Esophagus (tissue), 2 donors: ENCODE measurements around the gene HTRA3. TPM values are rescaled to one million over a fixed set of nuclear protein-coding genes. Genes with fewer than 3 reads are reported as not detected.

Experiments used
- H3K27ac ChIP-seq, 2 donors: one replicate each; pipeline ENCODE4 v1.5.1; 2013; ENCODE audit warnings: low read depth in 2 of 2, mild to moderate bottlenecking in 2 of 2, inconsistent platforms in 1 of 2, low read length in 1 of 2, moderate library complexity in 1 of 2
- H3K27me3 ChIP-seq, 2 donors: one replicate each; pipeline ENCODE4 v1.6.1; 2013; ENCODE audit warnings: low read length in 2 of 2, control low read depth in 1 of 2, mild to moderate bottlenecking in 1 of 2; ENCODE audit not compliant: insufficient read depth in 2 of 2, control insufficient read depth in 1 of 2
- H3K36me3 ChIP-seq, 2 donors: one replicate each; pipeline ENCODE4 v1.6.1; 2013; ENCODE audit warnings: low read length in 1 of 2; ENCODE audit not compliant: control insufficient read depth in 2 of 2, insufficient read depth in 2 of 2
- H3K4me1 ChIP-seq, 2 donors: one replicate each; pipeline ENCODE4 v1.6.1; 2013; ENCODE audit warnings: low read length in 1 of 2; ENCODE audit not compliant: control insufficient read depth in 2 of 2, insufficient read depth in 2 of 2
- H3K4me3 ChIP-seq, 2 donors: one replicate each; pipeline ENCODE4 v1.5.1; 2013; ENCODE audit warnings: low read length in 2 of 2, mild to moderate bottlenecking in 2 of 2, low read depth in 1 of 2, moderate library complexity in 1 of 2
- H3K9me3 ChIP-seq, 2 donors: one replicate each; pipeline ENCODE4 v1.6.1; 2013; ENCODE audit warnings: mild to moderate bottlenecking in 2 of 2, low read depth in 1 of 2, low read length in 1 of 2, moderate library complexity in 1 of 2; ENCODE audit not compliant: control insufficient read depth in 2 of 2, insufficient read depth in 1 of 2
- WGBS, 2 donors: extraction: QIAGEN DNeasy Blood & Tissue Kit; methylation state at CpG; one replicate each; pipeline ENCODE4 v1.1.7; 2013; 5-methylcytosine and 5-hydroxymethylcytosine counted together
- polyA plus RNA-seq, 2 donors: library from polyadenylated mRNA; stranded (reverse); fragments of 200-250 nt; gene quantifications; one replicate each; pipeline ENCODE4 v1.2.3, GENCODE V29; 2013
- donor health status: healthy with polysubstance abuse.
- donor health status: Bipolar disorder and iron deficiency.

Gene HTRA3
- polyA plus RNA-seq, 2 donors: 1.4 to 3.4 TPM

DNA sequence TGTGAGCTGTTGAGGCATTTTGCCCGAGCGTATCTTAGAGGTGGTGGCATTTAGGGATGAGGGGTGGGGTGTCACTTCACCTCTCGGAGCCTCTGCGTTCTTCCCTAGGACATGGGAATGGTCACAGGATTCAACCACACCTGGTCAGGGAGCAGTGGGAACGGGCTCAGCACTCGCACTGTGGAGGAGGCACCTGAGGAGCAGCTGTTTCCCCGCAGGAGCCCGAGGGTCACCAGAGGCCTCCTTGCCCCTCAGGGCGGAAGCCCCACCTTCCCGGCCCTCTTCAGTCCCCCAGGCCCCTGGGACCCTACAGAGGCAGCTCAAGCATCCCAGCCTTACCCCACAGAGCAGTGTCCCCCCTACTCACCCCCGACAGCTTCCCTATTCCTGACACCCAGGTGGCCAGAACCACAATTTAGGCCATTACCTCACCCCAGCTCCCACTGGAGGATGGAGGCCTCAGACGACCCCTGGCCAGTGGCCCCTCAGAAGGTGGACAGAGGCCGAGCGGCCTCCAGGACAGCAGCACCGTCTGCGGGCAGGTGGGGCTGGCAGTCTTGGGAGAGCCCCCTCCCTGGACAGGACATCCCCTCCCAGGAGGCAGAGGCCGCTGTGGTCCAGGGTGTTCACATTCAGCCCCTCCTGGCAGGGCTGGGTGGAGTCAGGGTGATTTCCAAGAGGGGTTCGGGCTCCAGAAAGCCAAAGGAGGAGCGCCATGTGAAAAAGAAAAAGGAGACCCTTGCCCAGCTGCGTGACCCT lies 4.2 kb upstream of the HTRA3 start:
- 76 to 80% methylated on average over 20 of the region's 20 CpGs for whole genome bisulfite sequencing, 2 donors
- Histone ChIP-seq H3K4me1 (peaks cover 5 to 8% of the 10 kb centered on the region in 2 donors), H3K36me3 (no peaks in the 10 kb centered on the region), H3K27me3 (no peaks in the 10 kb centered on the region), H3K27ac (no peak overlapping the region), H3K9me3 (no peaks in the 10 kb centered on the region), H3K4me3 (no peak overlapping the region)

GRCh38 chr4:8266088-8266487 lies 3.5 kb upstream of the HTRA3 start:
- no peak overlapping the region for H3K27ac ChIP-seq
- no peak overlapping the region for H3K4me3 ChIP-seq
- H3K4me1 ChIP-seq: peaks cover 3 to 5% of the 10 kb centered on the region in 2 donors
- 77 to 89% methylated on average over 6 of the region's 6 CpGs for WGBS, 2 donors
- H3K36me3 ChIP-seq: no peaks in the 10 kb centered on the region
- peaks cover 0 to 3% of the 10 kb centered on the region in 2 donors for H3K27me3 ChIP-seq
- no peaks in the 10 kb centered on the region for H3K9me3 ChIP-seq

- Histone ChIP-seq H3K9me3 (no peaks in the 10 kb centered on the region), H3K27me3 (peaks cover 0 to 3% of the 10 kb centered on the region in 2 donors), H3K27ac (no peak overlapping the region), H3K4me3 (no peak overlapping the region), H3K4me1 (peaks cover 3 to 5% of the 10 kb centered on the region in 2 donors), H3K36me3 (no peaks in the 10 kb centered on the region)
- 70 to 81% methylated on average over 8 of the region's 8 CpGs for WGBS, 2 donors
Measured at GRCh38 chr4:8266508-8266907, 3.0 kb upstream of the HTRA3 start.

DNA sequence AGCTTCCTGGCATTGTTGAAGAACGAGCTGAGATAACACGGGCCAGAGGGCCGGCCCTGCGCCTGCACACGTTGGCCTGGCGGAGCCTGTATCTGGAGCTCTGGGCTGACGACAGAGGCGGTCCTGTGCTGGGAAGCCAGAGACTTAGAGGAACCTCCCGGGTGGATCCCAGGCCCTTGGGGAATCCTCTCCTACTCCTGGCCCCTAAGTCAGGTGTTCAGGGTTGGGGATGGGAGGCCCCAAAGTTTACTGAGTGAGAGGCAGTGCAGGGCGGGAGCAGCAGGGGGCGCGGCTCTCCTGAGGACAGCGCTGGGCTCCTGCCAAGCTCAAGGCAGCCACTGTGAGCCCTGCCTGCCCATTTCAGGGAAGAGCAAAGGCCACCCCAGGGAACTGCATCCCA lies 2.5 kb upstream of the HTRA3 start:
- peaks cover 4 to 5% of the 10 kb centered on the region in 2 donors for H3K4me1 ChIP-seq
- no peaks in the 10 kb centered on the region for H3K36me3 ChIP-seq
- peaks cover 0 to 3% of the 10 kb centered on the region in 2 donors for H3K27me3 ChIP-seq
- H3K27ac ChIP-seq: peak overlapping the region in 1 of 2 donors; percentile 17
- WGBS, 2 donors: 15 to 38% methylated on average over 13 of the region's 13 CpGs
- no peaks in the 10 kb centered on the region for H3K9me3 ChIP-seq
- H3K4me3 ChIP-seq: no peak overlapping the region

DNA sequence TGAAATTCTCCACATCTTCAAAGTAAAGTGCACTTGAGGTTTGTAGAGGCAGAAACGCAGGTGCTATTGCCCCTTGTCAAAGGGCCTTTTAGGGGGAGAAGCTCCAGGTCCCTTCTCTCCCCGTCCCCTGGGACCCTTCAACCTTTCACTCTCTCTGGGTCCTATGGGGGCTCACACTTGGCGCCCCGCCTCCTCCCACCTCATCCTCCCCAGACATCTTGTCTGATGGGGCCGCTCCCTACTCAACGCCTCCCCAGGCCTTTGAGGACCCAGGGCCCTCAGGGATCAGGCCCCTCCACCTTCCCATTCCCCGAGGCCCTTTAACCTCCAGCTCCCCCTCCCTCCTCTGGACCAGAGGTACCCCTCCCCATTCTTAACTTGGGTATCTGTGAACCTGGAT lies 1.3 kb upstream of the HTRA3 start:
- Histone ChIP-seq H3K27me3 (peaks cover 0 to 3% of the 10 kb centered on the region in 2 donors), H3K27ac (no peak overlapping the region), H3K4me3 (no peak overlapping the region), H3K36me3 (no peaks in the 10 kb centered on the region), H3K4me1 (peaks cover 5 to 10% of the 10 kb centered on the region in 2 donors), H3K9me3 (no peaks in the 10 kb centered on the region)
- 93 to 95% methylated on average over 7 of the region's 7 CpGs for WGBS, 2 donors

GRCh38 chr4:8268901-8269534 lies 536 bp upstream of the HTRA3 start:
- H3K9me3 ChIP-seq: no peaks in the 10 kb centered on the region
- H3K4me1 ChIP-seq: peaks cover 5 to 10% of the 10 kb centered on the region in 2 donors
- H3K27ac ChIP-seq: peak overlapping the region in 1 of 2 donors; percentile 31
- peaks cover 0 to 3% of the 10 kb centered on the region in 2 donors for H3K27me3 ChIP-seq
- H3K36me3 ChIP-seq: no peaks in the 10 kb centered on the region
- WGBS, 2 donors: 81 to 83% methylated on average over 25 of the region's 25 CpGs
- no peak overlapping the region for H3K4me3 ChIP-seq

GRCh38 chr4:8270418-8270771 lies 841 bp downstream of the HTRA3 start:
- Histone ChIP-seq H3K36me3 (no peaks in the 10 kb centered on the region), H3K27ac (no peak overlapping the region), H3K4me3 (peak overlapping the region in 1 of 2 donors; percentile 38), H3K9me3 (no peaks in the 10 kb centered on the region), H3K4me1 (peaks cover 7 to 12% of the 10 kb centered on the region in 2 donors), H3K27me3 (peaks cover 0 to 3% of the 10 kb centered on the region in 2 donors)
- WGBS, 2 donors: 45 to 49% methylated on average over 9 to 11 of the region's 11 CpGs

DNA sequence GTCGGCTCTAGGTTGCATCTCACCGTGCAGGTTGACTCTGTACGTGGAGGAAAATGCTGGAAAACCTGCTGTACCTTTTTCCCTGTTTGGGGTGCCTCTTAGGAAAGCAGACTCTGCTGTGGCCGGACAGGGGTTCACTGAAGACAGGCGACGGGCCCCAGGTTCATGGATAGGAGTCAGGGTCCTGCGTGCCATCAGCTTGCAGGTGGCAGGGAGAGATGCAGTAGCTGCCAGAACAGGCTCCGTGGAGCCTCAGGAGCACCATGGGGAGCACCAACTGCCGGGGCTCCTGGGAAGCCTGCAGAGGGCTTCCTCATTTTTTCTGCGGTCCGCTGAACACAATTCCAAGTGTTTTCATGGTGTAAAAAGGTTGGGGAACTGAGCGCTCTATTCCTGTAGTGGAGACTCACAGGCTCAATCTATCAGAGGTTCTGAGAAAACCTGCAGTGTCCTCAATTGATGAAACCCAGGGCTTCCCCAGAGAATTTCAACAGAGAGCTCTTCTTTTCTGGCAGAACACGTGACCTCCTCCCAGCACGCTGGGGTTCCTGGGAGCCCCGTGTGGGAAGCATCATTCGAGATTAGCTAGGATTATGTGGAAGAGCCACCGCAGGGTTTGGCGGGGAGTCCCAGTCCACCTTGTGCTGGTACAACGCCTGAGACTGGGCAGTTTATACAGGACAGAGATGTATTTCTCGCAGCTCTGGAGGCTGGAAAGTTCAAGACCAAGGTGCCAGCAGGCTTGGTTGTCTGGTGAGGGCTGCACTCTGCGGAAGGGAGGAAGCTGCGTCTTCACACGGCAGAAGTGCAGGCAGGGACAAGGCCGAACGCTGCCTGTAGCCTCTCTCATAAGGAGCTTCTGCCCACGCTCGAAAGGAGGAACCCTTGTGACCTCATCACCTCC lies 1.6 kb downstream of the HTRA3 start:
- peaks cover 0 to 3% of the 10 kb centered on the region in 2 donors for H3K27me3 ChIP-seq
- 75 to 80% methylated on average over 27 of the region's 27 CpGs for WGBS, 2 donors
- no peak overlapping the region for H3K4me3 ChIP-seq
- no peaks in the 10 kb centered on the region for H3K36me3 ChIP-seq
- no peaks in the 10 kb centered on the region for H3K9me3 ChIP-seq
- peaks cover 7 to 18% of the 10 kb centered on the region in 2 donors for H3K4me1 ChIP-seq
- H3K27ac ChIP-seq: no peak overlapping the region

DNA sequence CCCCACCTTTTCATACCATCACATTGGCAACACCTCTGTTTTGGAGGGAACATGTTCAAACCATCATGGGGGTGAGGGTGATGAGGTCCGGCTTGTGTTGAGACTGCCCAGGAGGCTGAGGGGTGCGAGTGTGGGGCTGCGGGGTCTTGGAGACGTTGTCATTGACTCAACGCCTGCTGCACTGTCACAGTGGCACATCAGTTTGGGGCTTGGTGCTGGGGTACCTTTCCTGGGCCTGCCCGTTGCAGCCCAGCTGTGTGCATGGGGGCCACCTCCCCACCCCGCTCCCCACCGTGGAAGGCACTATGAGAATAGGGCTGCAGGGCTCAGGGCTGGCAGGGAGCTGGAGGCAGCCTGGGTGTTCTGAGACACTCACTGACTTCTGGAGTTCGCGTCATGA lies 2.3 kb downstream of the HTRA3 start:
- Histone ChIP-seq H3K36me3 (no peaks in the 10 kb centered on the region), H3K4me1 (peaks cover 7 to 24% of the 10 kb centered on the region in 2 donors), H3K27ac (no peak overlapping the region), H3K9me3 (no peaks in the 10 kb centered on the region), H3K27me3 (peaks cover 0 to 3% of the 10 kb centered on the region in 2 donors), H3K4me3 (no peak overlapping the region)
- 89 to 91% methylated on average over 10 of the region's 10 CpGs for WGBS, 2 donors
